ENCODE results near the gene SNX22. TPM values are rescaled to one million over a fixed set of nuclear protein-coding genes. Genes with fewer than 3 reads are reported as not detected.

SNX22 gene
- total and polyA plus RNA-seq, 9 of the 15 experiments (the other 6 are each of a cell fraction or from before 2014, with no cell fraction given): 0.91 to 3.0 (median 2.0) TPM

GRCh38 chr15:64205202-64205601, 53.7 kb downstream of the SNX22 start (continued):
- no peak for TF ChIP-seq NONO (IDR thresholded peaks at IDR 0.05; ENCODE audit: low read depth in 2 of 2, low read length in 1 of 2)
- no peak for TF ChIP-seq POLR2AphosphoS2 (IDR thresholded peaks at IDR 0.05; ENCODE audit: low read length)
- peak; percentile 88 for TF ChIP-seq NFE2 (IDR thresholded peaks at IDR 0.05; ENCODE audit: low read depth)
- no peak for TF ChIP-seq STAG1 (CRISPR knock-in tag; IDR thresholded peaks at IDR 0.05; ENCODE audit: borderline replicate concordance)
- TF ChIP-seq PTTG1 (tag; IDR thresholded peaks at IDR 0.05; ENCODE audit: low read depth): no peak
- TF ChIP-seq MCM2 (IDR thresholded peaks at IDR 0.05; ENCODE audit: low read depth): no peak
- TF ChIP-seq ZNF512 (tag; IDR thresholded peaks at IDR 0.05): no peak
- TF ChIP-seq ATF1 (CRISPR knock-in tag; IDR thresholded peaks at IDR 0.05): no peak
- TF ChIP-seq ATF1 (tag; IDR thresholded peaks at IDR 0.05): no peak
- no peak for TF ChIP-seq IFI16 (CRISPR knock-in tag; IDR thresholded peaks at IDR 0.05)
- no peak for TF ChIP-seq ZNF224 (CRISPR knock-in tag; IDR thresholded peaks at IDR 0.05)
- no peak for TF ChIP-seq ZSCAN32 (CRISPR knock-in tag; IDR thresholded peaks at IDR 0.05)
- peak; percentile 90 for TF ChIP-seq ZNF316 (IDR thresholded peaks at IDR 0.05)
- no peak for TF ChIP-seq FOXJ2 (tag; IDR thresholded peaks at IDR 0.05)
- 0 out of 4 replicates have a peak, but pooled peaks of 1 of the 2 experiments have one; percentile 23 for TF ChIP-seq ZMIZ1 (IDR thresholded peaks at IDR 0.05; ENCODE audit: low read depth in 2 of 2, low read length in 2 of 2)
- 0 out of 2 replicates have a peak, but pooled peaks have one; percentile 57 for TF ChIP-seq GATAD2A (IDR thresholded peaks at IDR 0.05)
- no peak for TF ChIP-seq KDM5B (IDR thresholded peaks at IDR 0.05; ENCODE audit: insufficient replicate concordance, low read depth, low read length)
- no peak for TF ChIP-seq PPARD (CRISPR knock-in tag; IDR thresholded peaks at IDR 0.05)
- TF ChIP-seq SNIP1 (IDR thresholded peaks at IDR 0.05; ENCODE audit: low read depth): no peak
- TF ChIP-seq TSC22D4 (tag; IDR thresholded peaks at IDR 0.05): no peak
- no peak for TF ChIP-seq ZKSCAN8 (CRISPR knock-in tag; IDR thresholded peaks at IDR 0.05)
- no peak for TF ChIP-seq MXI1 (IDR thresholded peaks at IDR 0.05; ENCODE audit: low read depth, low read length)
- peak; percentile 78 for TF ChIP-seq TCF3 (CRISPR knock-in tag; IDR thresholded peaks at IDR 0.05)
- no peak for TF ChIP-seq ZNF184 (CRISPR knock-in tag; IDR thresholded peaks at IDR 0.05)

All from K562 (cell line).